ENCODE results near the gene VDAC1.

DNA sequence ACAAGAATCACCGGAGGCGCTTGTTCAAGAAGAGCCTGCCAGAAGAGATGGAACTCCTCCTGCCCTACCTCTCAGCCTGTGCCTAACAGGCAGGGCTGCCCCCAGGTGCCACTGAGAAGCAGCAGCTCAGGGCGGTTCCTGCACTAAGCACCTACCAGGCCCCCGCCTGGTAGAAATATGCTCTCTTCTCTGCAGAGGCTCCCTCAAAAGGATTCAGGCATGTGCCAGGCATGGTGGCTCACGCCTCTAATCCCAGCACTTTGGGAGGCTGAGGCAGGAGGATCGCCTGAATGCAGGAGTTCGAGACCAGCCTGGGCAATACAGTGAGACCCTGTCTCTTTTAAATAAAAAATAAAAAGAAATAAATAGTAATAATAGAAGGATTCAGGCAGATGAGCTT lies 6.0 kb downstream of the VDAC1 start:
- TF ChIP-seq CTCF (IDR thresholded peaks at IDR 0.05) = no peak
- TF ChIP-seq POLR2A (IDR thresholded peaks at IDR 0.05) = no peak
